NOMO-1 treated with DMSO at 0.1 percent for 48 hours (cell line): ENCODE data around the gene F12.
"Not testable (repeated sequence)": the region's sequence is repeated elsewhere in the genome, so short reads cannot be mapped to it uniquely, and the experiment has no call there.

Experiments
- DNase-seq: peaks from one replicate; lab custom pipeline; 2025; ENCODE audit not compliant: unreplicated experiment; lab: John Stamatoyannopoulos, UW

F12 gene

GRCh38 chr5:177417081-177417480, 7.7 kb upstream of the F12 start:
- DNase-seq, result not testable (repeated sequence)

GRCh38 chr5:177414481-177414880, 5.1 kb upstream of the F12 start:
- DNase-seq, result no peak

DNA sequence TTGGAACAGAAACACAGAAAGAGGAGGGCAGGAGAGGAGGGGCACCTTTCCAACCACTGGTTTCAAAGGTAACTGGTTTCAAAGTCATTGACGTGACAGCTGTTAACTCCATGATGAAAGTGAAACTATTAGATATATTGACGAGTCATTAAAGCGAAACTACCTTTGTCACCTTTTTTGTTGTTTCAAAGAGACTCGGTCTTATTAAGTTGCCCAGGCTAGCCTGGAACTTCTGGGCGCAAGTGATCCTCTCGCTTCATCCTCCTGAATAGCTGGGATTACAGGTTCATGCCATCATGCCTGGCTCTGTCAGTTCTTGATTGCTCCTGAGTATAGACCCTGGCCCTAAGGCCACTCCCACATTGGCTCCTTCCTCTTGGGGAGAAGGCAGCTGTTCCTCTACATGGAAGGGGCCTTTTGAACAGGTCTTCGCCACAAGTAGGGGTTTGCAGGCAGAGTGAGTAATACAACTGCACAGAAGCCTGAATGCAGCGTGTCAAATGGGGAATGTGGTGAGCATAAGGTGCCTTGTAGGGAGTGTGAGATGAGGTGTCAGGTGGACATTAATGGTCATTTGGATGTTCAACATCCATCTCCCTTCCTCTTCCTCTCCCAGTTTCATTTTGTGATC, 3.4 kb upstream of the F12 start:
- DNase-seq, result no peak

DNA sequence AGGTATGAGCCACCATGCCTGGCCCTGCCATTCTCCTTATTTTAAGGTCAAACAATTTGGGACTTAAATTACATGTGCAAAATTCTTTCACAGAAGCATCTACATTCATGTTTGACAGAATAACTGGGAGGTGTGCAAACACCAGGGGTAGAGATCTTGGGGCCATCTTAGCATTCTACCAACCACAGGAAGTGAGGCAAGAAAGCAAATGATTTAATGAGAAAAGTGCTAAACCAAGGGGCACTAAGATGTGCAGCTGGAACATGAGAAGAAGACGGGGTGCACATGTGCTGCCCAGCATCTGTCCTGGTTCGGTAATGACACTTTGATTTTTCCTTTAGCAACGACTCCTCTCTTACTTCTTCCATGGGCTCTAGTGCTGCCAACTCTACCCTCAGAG, 1.2 kb upstream of the F12 start:
- peak; percentile 44 for DNase-seq

GRCh38 chr5:177405805-177406204, 3.6 kb downstream of the F12 start:
- DNase-seq, result peak; percentile 89

DNA sequence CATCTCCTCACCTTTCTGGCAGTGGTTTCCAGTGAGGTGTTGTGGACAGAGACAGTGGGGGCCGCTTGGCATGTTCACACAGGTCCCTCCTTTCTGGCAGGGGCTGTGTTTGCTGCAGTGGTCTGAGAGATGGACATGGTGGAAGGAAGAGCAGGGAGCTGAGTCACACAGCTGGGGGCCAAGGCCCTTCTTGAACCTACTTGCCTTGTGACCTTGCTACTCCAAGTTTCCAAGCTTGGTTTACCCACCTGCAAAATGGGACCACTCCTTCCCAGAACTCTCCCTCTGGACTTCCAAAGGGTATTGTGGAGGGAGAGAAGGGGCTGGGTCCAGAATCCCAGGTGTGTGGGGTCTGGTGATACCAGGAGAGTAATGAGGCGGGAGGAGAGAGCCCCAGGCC, 4.1 kb downstream of the F12 start:
- DNase-seq, result no peak

GRCh38 chr5:177404641-177405179, 4.7 kb downstream of the F12 start:
- DNase-seq, result no peak

DNA sequence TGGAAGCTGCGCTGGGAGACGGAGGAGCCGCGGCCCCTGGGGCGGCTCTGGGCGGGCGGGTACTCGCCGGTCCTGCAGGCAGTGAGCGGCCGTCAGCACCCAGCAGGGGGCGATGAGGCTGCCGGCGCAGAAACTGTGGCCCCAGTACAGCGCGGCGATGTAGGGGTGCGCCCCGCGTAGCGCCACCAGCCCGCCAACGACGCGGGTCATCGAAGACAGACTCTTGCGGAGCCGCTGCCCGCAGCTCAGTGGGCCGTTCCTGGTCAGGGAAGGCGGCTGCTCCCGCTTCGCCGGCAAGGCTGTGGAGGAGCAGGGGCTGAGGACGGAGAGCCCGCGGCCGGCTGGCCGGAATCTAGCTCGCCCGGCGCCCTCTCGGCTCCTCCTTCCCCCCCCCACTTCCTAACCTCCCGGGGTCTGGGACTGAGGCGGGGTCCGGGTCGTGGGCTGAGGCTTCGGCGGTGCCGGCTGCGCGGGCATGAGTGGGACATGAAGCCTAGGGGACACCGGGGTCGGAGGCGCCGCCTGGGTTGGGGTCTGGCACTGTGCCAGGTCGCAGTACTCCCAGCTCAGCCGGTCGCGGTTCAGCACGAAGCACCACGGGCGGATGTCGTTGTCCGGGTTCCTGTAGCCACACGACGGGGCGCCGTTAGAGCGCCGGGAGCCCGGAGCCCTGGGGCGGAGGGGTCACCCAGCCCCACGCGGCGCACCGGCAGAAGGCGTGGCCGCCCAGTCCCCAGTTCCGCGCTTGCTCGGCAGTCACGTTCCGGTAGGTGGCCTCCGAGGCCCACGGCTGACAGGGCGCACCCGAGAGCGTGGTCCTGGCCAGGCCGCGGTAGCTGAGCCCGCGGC, 5.3 kb downstream of the F12 start:
- peak; percentile 87 for DNase-seq

- no peak for DNase-seq
These were observed 6.1 kb downstream of the F12 start for GRCh38 chr5:177403102-177403791.

DNA sequence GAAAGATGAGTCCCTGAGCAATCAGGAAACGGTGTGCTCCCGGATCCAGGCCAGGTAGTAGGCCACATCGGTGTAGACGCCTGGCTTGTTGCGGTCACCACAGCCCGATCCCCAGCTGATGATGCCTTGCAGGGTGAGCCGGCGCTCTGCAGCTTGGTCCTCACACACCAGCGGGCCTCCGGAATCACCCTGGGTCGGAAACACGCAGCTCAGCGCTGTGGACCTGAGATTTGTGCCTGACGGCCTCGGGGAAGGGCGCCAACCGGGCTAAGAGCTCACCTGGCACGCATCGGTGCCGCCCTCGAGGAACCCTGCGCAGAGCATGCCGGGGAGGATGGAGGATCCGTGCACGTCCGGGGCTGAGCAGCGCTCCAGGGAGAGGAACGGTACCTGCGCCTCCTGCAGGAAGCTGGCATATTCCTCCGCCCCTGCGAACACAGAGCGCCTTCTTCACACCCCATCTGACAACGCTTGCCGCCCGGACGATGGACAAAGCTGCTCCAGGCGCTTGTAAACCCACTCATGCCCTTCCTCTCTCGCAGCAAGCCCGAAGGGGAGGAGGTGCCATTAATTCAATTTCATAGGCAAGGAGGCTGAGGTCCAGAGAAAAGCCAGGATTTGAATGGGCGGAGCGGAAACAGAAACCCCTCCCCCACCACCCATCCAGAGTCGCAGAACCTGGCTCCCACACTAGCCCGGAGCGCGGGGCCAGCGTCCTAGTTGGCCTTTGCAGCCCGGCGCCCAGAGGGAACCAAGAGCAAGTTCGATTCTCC, 6.9 kb downstream of the F12 start:
- DNase-seq, result peak; percentile 34

- no peak for DNase-seq
These were observed 9.1 kb downstream of the F12 start, which contains the start of gene PFN3 for GRCh38 chr5:177399997-177400868. TSS of gene PFN3 (minus strand) at chr5:177400661. CDS start at chr5:177400576, 85 bp downstream.

- DNase-seq, result no peak
These were observed 11.4 kb downstream of the F12 start for GRCh38 chr5:177397875-177398390.

DNA sequence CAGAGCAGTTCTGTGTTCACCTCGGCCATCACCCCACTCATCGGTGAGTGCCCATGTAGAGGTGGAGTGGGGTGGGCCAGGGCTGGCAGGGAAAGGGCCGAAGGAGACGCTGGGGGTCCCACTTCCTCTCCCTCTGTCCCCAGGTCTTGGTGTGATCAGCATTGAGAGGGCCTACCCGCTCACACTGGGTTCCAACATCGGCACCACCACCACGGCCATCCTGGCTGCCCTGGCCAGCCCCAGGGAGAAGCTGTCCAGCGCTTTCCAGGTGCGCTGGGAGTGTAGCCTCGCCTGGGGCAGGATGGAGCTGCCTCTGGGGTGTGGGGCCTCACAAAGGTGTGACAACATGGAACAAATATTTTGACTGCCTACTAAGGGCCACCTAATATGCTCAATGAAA, 12.6 kb downstream of the F12 start:
- no peak for DNase-seq

DNA sequence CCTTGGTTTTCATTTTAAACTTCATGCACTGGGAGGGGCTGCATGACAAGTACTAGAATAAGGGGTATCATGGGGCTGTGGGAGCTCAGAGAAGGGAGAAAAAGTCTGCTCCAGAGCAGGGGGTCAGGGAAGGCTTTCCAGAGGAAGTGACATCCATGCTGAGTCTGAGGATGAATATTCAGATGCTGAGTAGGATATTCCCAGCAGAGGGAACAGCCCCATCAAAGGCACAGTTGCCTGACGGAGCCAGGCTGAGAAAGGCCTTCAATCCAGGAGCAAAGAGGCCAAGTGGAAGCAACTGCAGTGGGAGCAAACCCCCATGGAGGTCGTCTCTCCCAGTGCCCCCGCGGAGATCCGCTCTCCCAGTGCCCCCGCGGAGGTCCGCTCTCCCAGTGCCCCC, 13.3 kb downstream of the F12 start:
- DNase-seq, result no peak

GRCh38 chr5:177393990-177394389, 15.4 kb downstream of the F12 start:
- DNase-seq, result no peak

- peak; percentile 26 for DNase-seq
These were observed 16.1 kb downstream of the F12 start for GRCh38 chr5:177393206-177393765.

GRCh38 chr5:177392765-177393164, 16.6 kb downstream of the F12 start:
- DNase-seq, result no peak

DNA sequence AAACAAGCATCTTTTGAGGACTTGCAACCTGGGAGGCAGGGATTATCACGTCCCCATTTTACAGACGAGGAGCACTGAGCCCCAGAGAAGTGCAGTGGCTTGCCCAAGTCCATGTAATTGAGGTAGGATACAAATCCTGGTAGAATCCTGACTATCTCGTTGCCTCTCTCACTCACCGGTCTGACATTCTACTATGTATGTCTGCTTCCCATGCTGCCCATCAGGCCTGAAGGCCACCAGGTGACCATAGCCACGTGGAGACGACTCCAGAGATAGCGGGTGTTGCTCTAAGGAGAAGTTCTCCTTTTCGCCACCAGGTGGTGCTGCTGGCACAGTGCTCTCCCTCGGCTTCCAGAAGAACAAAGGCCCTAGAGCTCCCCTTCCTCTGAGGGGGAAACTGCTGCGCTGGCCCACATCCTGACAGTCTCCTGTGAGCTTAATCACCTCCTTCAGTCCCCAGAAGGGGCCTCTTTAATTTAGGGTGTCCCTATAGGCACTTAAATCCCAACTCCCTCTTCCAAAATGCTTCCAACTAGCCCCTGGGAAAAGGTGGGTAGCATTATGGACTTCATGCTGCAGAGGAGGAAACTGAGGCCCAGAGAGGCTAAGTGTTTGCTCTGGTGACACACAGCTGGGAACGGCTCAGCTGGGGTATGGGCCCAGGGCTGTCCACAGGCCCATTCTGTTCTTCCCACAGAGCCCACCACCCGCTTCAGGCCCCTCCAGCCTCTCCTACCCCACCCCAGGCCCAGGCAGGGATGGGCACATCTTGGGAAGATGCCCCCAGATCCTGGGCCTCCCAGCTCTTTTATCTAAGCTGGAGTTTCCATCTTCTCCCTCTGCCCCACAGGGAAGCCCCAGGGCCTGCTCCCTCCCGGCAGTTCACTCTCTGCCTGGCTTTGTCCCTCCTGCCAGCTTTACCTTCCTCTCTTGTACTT, 18.7 kb downstream of the F12 start:
- DNase-seq, result peak; percentile 73
